ENCODE data around the gene EIF2A. TPM values are rescaled to one million over a fixed set of nuclear protein-coding genes. Genes with fewer than 3 reads are reported as not detected.

The EIF2A gene
- total and polyA plus RNA-seq, 2 donors (not counting 1 experiment from before 2014, with no cell fraction given): 128 to 167 TPM

- no peak for TF ChIP-seq EZH2 (IDR thresholded peaks at IDR 0.05; ENCODE audit: low read length, missing control alignments)
- TF ChIP-seq CTCF (conservative IDR thresholded peaks at IDR 0.05 in 1 of 2, IDR thresholded peaks at IDR 0.05 in 1 of 2; ENCODE audit: low read depth in 1 of 2, low read length in 2 of 2): no peak
- H3K27me3 ChIP-seq (ENCODE audit: control insufficient read depth, insufficient read depth, low read length): no peaks in the 10 kb centered on the region
- no peaks in the 10 kb centered on the region for H3K79me2 ChIP-seq (ENCODE audit: control insufficient read depth, insufficient read depth, low read length)
- H3K4me3 ChIP-seq (replicated peaks in 1 of 4; ENCODE audit: control extremely low read depth in 1 of 4, insufficient read depth in 1 of 4, low read depth in 3 of 4, low read length in 4 of 4): no peak overlapping the region
- H3K4me2 ChIP-seq (ENCODE audit: extremely low read depth, insufficient read depth, low read length): no peak overlapping the region
- no peak for DNase-seq (ENCODE audit: low read depth in 2 of 2)
- no peaks in the 10 kb centered on the region for H3K4me1 ChIP-seq (ENCODE audit: control insufficient read depth, extremely low read depth, insufficient read depth, low read length)
- no peak overlapping the region for H3K27ac ChIP-seq (ENCODE audit: insufficient read depth, low read length)
- no peak overlapping the region for H3K9ac ChIP-seq (ENCODE audit: insufficient read depth, low read length)
- no peaks in the 10 kb centered on the region for H3K9me3 ChIP-seq (ENCODE audit: control insufficient read depth, insufficient read depth, low read depth, low read length)
- no peaks in the 10 kb centered on the region for H4K20me1 ChIP-seq (ENCODE audit: control insufficient read depth, extremely low read depth, insufficient read depth, low read length)
- H2AFZ ChIP-seq (ENCODE audit: low read length): no peak overlapping the region
- no peaks in the 10 kb centered on the region for H3K36me3 ChIP-seq (ENCODE audit: control insufficient read depth, insufficient read depth, low read length)
Observed at GRCh38 chr3:150503402-150504099, 43.0 kb upstream of the EIF2A start.

GRCh38 chr3:150504483-150504882 is 42.1 kb upstream of the EIF2A start:
- H3K4me1 ChIP-seq (ENCODE audit: control insufficient read depth, extremely low read depth, insufficient read depth, low read length): no peaks in the 10 kb centered on the region
- H3K4me2 ChIP-seq (ENCODE audit: extremely low read depth, insufficient read depth, low read length): no peak overlapping the region
- no peaks in the 10 kb centered on the region for H3K79me2 ChIP-seq (ENCODE audit: control insufficient read depth, insufficient read depth, low read length)
- H3K9me3 ChIP-seq (ENCODE audit: control insufficient read depth, insufficient read depth, low read depth, low read length): no peaks in the 10 kb centered on the region
- H4K20me1 ChIP-seq (ENCODE audit: control insufficient read depth, extremely low read depth, insufficient read depth, low read length): no peaks in the 10 kb centered on the region
- DNase-seq (ENCODE audit: low read depth in 2 of 2): no peak
- H3K27ac ChIP-seq (ENCODE audit: insufficient read depth, low read length): no peak overlapping the region
- no peak overlapping the region for H3K9ac ChIP-seq (ENCODE audit: insufficient read depth, low read length)
- no peak overlapping the region for H3K4me3 ChIP-seq (replicated peaks in 1 of 4; ENCODE audit: control extremely low read depth in 1 of 4, insufficient read depth in 1 of 4, low read depth in 3 of 4, low read length in 4 of 4)
- H3K36me3 ChIP-seq (ENCODE audit: control insufficient read depth, insufficient read depth, low read length): no peaks in the 10 kb centered on the region
- no peak overlapping the region for H2AFZ ChIP-seq (ENCODE audit: low read length)
- no peak for TF ChIP-seq EZH2 (IDR thresholded peaks at IDR 0.05; ENCODE audit: low read length, missing control alignments)
- no peaks in the 10 kb centered on the region for H3K27me3 ChIP-seq (ENCODE audit: control insufficient read depth, insufficient read depth, low read length)

GRCh38 chr3:150508401-150508800 is 38.2 kb upstream of the EIF2A start:
- Histone ChIP-seq H3K4me1 (ENCODE audit: control insufficient read depth, extremely low read depth, insufficient read depth, low read length) (no peaks in the 10 kb centered on the region), H3K9ac (ENCODE audit: insufficient read depth, low read length) (no peak overlapping the region), H4K20me1 (ENCODE audit: control insufficient read depth, extremely low read depth, insufficient read depth, low read length) (no peaks in the 10 kb centered on the region), H3K79me2 (ENCODE audit: control insufficient read depth, insufficient read depth, low read length) (no peaks in the 10 kb centered on the region), H3K27ac (ENCODE audit: insufficient read depth, low read length) (no peak overlapping the region), H2AFZ (ENCODE audit: low read length) (no peak overlapping the region), H3K4me3 (replicated peaks in 1 of 4; ENCODE audit: control extremely low read depth in 1 of 4, insufficient read depth in 1 of 4, low read depth in 3 of 4, low read length in 4 of 4) (no peak overlapping the region), H3K36me3 (ENCODE audit: control insufficient read depth, insufficient read depth, low read length) (no peaks in the 10 kb centered on the region), H3K4me2 (ENCODE audit: extremely low read depth, insufficient read depth, low read length) (no peak overlapping the region), H3K27me3 (ENCODE audit: control insufficient read depth, insufficient read depth, low read length) (no peaks in the 10 kb centered on the region), H3K9me3 (ENCODE audit: control insufficient read depth, insufficient read depth, low read depth, low read length) (no peaks in the 10 kb centered on the region)
- no peak for TF ChIP-seq EZH2 (IDR thresholded peaks at IDR 0.05; ENCODE audit: low read length, missing control alignments)
- no peak for TF ChIP-seq CTCF (conservative IDR thresholded peaks at IDR 0.05 in 1 of 2, IDR thresholded peaks at IDR 0.05 in 1 of 2; ENCODE audit: low read depth in 1 of 2, low read length in 2 of 2)
- no peak for DNase-seq (ENCODE audit: low read depth in 2 of 2)
